Stimulated activated CD8-positive, alpha-beta memory T cell treated with anti-CD3 and anti-CD28 coated beads, Interleukin-7, amount 100 ng/mL, for 4 hours (primary cell): Measurements from ENCODE around the gene SRGAP2B.
"Not testable (repeated sequence)": the region's sequence is repeated elsewhere in the genome, so short reads cannot be mapped to it uniquely, and the experiment has no call there.

Experiments used
- DNase-seq, 2 donors: peaks; one replicate each; pipeline ENCODE4 v3.0.0-alpha.2; 2020; ENCODE audit warnings: low read depth in 2 of 2

SRGAP2B gene

DNA sequence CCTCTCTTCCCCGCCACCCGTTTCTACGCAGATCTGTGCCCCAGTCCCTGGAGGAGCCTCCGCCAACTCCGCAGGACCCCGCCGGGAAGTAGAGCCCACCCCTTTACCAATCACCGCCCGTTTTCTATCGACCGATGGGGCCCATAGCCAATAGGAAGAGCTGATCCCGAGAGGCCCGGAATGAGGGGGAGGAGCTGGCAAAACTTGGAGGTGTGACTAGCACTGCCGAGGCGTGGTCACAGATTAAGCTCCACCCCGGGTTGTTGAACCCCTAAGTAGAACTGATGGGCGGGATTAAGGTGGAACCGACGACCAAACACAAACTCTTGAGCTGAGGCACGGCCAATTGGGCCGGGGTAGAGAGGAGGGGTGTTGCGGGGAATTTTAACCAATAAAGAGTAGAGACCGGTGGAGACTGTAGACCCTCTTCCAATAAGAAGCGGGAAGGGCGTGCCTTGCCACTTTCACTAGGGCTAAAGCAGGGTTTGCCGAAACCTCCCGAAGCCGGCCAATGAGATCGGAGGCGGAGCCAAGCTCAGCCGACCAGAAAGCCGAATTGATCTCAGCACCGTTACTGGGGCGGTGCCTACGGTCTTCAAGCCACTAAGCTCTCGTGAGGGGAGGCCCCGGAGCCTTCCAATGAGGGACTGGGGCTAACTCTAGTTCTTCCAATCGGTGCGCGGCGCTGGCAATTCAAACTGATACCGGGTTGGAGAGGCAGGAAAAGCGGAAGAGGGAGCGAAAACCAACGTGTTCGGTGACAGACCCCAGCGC is at the start of gene SRGAP2B, which contains the start of gene FAM72D:
SRGAP2B (minus strand) TSS at position 45 of the 774 bp plus-strand sequence. CDS start 2,427 bp downstream, outside the sequence.
FAM72D (plus strand) TSS at position 691 of the 774 bp plus-strand sequence. CDS start 874 bp downstream, outside the sequence.
- not testable (repeated sequence) for DNase-seq

DNA sequence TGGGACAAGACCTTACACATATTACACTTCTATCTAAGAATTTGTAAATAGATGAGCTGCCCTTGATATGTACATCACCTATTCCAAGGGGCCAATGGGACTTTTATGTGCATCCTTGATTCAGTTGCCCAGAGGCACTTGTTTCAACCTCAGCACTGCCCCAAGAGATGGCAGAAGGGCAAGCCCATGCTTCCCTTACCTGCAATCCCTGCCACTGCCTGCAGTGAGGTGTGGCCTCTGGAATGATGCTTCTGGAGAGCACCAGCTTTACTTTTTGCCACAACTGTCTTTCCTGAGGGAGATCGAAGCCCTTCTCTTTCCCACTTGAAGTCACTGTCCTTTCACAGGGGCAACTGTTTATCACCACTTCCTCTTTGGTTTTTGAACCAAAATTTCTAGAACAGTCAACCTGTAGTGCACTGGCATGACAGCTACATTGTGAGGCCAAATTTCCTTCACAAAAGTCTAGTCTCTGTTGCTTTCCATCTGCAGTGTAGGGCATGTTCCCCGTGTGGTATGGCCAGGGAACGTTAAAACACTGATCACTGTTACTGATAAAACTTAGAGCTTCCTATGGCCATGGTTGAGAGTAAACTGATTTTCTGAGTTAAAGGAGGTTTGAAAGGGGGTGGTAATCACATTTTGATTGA is 49.3 kb upstream of the SRGAP2B start:
- DNase-seq: not testable (repeated sequence)

DNA sequence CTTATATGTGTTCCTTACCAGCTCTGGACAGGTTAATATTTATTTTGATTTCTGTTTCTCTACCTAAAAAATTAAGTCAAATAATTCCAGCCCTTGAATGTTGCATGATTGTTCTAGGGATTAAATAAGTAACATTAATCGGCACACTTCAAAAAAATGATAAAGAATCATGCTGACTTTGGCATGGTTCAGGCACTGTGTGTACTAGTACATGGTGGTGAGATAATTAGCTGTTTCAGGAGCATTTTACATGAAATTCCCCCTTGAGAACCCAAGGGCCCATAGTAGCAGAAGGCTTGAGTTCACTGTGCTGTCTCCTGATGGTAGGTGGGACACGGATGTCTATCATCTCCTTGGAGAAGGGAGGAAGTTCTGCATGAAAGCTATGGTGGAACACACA is 45.4 kb upstream of the SRGAP2B start:
- not testable (repeated sequence) for DNase-seq

DNA sequence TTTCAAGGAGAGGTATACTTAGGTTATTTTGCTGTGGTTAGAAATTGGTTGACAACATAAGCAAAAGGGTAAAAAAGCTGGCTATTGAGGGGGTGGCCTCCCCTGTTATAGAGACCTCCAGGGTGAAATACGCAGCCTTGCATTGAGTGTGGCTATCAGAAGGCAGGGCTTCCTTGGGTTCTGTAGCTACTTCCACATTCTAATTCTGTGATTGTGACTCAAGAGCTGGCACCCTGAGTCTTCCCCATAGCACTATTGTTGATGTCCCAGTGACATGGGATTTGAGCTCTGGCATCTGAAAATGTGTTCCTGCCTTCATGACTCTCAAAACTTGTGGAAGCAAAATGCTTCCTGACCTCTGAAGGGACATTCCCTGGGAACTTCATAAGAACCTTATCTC is 39.3 kb upstream of the SRGAP2B start:
- not testable (repeated sequence) for DNase-seq

DNA sequence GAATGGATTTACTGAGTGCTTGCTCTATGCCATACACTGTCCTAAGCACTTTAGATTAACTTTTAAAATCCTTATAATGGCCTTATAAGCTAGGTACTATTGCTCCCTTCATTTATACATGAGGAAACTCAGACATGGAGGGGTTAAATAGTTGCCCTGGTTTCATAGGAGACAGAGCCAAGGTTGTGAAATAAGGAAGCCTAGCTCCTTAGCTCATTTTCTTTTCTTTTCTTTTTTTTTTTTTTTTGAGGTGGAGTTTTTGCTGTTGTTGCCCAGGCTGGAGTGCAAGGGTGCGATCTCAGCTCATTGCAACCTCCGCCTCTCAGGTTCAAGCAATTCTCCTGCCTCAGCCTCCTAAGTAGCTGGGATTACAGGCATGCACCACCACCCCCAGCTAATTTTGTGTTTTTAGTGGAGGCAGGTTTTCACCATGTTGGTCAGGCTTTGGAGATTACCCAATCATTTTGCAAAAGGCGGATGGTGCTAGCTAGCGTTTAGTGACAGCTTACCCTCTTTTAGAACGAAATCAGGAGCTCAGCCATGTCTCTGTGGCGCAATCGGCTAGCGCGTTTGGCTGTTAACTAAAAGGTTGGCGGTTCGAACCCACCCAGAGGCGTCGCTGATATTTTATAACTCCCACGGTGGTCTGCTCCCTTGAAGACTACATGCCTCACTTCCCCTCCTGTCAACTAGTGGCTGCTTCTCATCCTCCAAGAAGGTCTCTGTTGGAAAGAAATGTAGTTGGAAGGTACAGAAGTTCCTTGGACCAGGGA is 33.8 kb upstream of the SRGAP2B start:
- not testable (repeated sequence) for DNase-seq

DNA sequence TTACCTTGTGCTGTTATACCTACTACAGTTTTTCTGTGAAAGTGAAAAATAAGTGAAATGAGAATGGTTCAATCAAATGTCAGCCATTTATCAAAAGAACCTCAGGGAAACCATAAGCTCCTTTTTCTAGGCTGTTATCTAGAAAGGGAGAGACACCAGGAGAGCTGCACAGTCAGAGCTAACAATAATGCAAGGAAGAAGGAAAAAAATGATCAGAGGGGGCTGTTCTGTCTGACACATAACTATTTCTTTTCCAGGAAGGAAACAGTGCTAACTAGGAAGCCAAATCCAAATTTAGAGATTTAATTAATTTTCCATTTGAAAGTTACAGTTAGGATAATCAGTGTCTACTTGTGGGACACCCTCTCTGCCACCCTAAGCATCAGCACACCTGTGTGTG is 32.0 kb upstream of the SRGAP2B start:
- not testable (repeated sequence) for DNase-seq

DNA sequence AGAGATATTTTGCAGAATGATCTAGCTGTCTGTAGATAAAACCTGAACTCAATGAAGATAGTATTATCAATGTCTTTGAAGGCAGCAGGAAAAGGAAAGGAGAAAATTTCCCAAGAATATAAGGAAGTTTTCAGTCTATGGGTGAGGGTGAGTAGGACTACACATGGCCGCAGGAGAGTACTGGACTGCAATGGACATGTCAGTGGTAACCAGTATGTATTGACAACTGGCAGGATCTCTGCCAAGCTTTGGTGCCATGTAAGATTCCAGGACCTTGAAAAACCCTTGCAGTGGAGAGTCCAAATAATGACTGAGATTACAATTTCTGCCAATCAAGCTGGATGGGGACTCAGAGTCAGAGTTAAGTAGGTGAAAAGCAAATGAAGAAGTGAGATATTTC is 30.0 kb upstream of the SRGAP2B start:
- DNase-seq: not testable (repeated sequence)

DNA sequence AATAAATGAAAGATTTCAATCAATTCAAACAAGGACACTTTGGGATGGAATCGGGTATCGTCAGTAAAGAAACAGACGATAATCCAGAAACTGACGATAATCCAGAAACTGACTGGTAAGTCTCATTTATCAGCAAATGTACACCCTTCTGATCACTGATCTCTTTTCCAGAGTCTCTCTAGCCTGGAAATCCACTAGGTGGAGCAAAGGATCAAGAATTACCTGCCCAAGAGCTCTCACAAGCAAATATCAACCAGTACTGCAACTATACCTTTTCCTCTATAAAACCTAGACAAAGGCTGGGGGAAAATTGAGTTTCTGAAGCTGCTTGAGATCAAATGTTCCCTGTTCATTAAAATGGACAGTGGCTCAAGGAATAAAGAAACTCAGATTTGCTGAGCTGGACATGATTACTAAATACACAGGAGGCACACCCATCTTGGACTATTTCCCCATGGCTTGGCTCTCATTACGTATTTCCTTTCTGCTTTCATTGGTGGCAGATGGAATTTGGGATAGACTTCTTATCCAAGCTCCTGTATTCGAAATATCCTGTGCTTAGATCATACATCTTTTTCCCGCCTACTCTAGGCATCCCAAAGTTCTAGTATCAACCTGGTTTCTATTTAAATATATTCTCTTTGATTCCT is 29.0 kb upstream of the SRGAP2B start:
- DNase-seq: not testable (repeated sequence)

DNA sequence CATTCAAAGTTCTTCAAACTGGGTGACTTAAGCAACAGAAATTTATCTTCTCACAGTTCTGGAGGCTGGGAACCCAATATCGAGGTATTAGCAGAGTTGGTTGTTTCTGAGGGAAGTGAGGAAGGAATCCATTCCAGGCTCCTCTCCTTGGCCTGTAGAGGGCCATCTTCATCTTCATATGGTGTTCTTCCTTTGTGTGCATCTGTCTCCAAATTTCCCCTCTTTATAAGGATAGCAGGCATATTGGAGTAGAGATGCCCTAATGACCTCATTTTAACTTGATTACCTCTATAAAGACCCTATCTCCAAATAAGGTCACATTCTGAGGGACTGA is 27.9 kb upstream of the SRGAP2B start:
- not testable (repeated sequence) for DNase-seq

DNA sequence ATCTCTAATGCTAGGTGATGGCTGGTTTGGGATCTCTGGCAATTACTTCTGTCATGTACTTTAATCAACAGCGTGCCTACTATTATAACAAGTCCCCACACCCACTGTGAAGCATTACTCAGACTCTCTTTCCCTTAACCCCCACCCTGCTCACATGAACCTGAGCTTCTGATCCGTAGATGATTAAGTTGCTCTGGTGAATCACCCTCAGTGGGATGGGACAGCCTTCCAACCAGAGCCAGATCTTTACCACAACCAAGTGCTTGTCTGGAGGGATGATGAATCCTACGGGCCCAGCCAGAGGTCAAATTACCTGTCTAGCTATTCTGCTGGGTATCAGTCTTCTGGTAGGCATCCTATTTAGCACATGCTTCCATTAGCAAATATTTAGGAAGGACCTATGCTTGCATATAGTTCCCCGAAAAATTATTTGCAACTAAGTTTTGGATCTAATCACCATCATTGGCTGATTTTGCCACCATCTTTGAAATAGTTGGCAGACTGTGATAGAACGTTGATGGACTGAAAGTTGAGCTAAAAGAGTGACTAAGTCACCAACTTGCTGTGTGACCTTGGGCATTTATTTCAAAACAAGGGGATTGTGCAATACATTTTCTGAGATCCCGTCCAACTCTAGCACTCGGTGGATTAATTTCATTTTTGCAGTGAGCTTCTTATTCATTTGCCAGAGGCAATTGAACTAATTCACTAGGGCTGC is 27.4 kb upstream of the SRGAP2B start:
- not testable (repeated sequence) for DNase-seq

DNA sequence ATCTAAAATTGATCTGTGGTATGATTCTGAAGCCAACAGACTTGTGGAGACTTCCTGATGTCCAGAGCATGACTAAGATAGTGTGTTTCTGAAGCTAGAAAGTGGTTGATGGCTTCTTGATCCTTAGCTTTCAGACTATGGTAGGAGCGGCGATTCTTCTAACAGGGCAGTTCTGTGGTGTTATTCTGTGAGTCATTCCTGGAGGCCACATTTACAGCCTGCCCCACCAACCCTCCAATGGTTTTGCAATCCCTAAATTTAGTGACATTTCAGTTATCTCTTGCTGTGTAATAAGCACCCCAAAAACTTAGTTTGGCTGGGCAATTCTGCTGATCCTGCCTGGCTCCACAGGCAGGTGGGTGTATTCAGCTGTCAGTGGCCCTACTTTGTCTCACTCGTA is 24.7 kb upstream of the SRGAP2B start:
- not testable (repeated sequence) for DNase-seq

DNA sequence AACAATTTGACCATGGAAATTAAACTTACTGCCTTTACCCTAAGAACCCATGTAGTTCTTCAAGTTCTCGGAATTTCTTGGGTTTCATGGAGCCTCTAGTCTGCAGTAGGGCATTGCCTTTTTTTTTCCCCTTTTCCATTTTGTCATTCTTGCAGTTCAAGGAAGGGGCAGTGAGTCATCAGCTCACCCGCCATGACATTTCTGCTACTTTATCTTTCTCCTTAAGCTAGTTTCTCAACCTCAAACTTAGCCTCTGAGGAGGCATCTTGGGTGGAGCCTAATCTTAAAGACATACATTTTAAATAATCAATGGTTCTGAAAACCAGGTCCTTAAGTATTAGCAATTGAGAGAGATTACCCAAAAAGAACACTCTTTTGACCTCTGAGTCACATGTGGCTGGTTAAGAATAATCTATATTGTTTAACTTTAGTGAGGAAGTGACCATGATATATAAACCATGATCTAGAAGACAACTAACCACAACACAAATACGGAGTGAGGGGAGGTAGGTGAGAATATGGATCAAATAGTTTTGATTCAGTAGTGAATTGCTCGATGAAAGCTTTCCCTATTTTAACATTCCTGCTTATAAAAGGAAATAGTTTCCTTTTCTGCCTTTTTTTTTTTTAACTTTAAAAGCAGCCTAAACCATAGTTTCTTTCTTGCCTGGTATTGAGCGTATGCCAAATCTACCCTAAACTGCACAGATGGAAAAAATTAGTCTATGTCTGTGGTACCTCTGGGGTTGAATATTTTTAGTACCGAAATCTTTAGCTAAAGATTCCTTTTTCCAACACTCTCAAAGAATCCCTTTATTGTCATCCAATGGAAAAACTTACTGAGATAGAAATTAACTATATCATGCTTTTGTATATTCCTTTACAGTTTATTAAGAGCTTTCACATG is 20.7 kb upstream of the SRGAP2B start:
- not testable (repeated sequence) for DNase-seq

DNA sequence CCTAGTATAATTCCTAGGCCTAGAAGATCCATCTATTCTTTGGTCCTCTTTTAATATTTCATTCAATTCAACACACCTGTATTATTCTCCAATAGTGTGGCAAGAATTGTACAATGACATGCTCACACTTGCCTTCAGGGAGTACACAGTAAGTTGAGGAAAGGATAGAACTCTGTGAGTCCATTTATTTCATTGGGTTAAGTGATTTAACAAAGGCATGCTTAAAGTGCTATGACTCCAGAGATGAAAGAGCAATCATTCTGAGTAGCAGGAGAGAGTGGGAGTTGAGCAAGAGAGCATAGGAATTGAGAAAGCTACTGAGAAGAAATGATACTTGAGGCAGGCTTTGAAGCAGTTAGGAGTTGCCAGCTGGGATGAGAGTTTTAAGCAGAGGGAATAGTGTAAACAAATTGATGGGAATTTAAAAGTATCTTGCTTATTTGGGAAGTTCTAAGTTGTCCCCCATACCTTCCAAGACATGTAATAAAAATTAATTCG is 19.5 kb upstream of the SRGAP2B start:
- DNase-seq: not testable (repeated sequence)

DNA sequence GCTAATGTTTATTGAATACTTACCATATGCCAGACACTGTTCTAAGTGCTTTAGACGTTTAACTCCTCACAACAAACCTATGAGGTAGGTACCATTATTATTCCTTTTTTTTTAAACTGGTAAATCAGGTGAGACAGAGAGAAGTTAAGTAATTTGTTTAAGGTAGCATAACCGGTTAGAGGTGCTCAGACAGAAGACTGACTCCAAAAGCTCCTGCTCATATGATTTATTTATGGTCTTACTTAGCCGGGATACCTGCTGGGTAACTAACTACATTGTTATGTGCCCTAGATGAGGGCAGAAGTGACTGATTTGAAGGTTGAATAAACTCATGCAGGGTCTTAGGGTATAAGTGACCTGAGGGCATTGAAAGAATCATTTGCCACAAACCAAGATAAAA is 17.6 kb upstream of the SRGAP2B start:
- not testable (repeated sequence) for DNase-seq

DNA sequence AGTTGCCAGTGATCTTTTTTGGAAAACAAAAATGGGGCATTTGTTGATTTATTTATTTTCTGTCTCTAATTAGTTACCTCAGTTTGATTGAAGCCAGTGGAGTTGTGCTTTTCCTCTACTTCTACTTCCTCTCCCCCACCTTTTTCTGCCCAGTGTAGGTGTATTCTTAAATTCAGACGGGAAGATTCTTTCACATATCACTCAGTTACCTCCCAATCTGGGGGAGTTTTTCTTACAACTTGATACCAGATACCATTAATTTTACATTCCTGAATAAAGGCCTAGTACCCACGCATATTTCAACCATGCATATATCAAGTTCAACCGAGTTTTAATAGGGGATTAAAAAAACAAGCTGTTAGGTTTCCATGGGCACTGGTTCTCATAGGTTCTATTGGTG is 16.5 kb upstream of the SRGAP2B start:
- DNase-seq: not testable (repeated sequence)

DNA sequence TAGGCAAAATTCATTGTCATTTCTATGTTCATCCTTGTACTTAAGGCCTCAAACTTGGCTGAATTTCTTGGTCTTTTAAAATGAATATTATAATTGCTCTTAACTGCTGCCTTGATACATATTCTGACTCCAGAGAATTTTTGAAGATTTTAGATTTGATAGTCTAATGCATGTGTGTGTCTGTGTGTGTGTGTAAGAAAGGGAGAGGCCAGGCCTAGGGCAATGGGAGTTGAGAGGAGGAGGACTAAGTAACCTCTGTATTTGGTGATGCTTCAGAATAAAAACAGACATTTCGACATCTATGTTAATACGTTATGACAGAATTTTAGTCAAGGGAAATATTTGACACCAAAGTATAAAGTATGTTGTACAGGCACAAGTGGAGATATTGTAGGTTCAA is 8.2 kb upstream of the SRGAP2B start:
- not testable (repeated sequence) for DNase-seq

DNA sequence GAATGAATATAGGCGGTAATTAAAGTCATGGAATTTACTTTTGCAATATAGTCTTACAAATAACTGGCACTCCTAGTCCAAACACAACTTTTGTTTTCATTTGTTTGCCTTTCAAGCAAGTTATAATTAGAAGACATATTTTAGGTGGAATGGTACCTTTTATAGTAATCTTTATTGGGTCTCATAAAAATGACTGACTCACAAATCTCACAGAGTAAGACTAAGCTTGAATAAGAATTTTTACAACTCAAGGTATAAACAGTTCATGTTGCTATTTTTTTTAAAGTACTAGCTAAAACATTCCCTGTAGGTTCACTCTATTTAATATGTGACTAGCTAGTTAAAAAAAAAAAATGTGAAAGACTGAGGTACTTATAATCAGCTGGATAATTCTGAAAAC is 6.6 kb upstream of the SRGAP2B start:
- DNase-seq: not testable (repeated sequence)

DNA sequence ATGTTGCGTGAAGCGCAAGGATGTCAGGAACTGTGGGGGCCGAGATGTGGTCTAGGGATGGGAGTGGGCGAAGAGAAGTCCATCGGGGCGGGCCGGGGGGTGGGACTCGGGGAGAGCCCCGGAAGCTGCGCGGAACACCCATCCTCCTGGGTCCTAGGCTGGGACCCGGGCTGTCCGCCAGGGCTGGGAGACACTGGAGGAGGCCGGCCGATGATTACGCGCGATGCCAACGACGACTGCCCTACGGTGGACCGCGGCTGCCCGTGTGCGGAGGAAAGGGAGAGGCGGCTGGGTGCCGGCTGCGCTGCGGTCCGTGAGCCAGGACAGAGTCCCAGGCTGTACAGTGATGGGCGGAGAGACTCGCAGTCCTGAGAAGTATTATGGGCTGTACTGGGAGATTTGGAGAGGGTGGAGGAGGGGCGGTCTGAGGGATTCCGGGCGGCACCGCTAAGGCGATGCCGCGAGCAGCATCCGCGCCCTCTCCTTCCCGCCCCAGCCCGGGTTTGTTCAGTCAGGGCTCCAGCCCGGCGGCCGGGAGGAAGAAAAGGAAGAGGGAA is 395 bp downstream of the SRGAP2B start:
- DNase-seq: not testable (repeated sequence)

DNA sequence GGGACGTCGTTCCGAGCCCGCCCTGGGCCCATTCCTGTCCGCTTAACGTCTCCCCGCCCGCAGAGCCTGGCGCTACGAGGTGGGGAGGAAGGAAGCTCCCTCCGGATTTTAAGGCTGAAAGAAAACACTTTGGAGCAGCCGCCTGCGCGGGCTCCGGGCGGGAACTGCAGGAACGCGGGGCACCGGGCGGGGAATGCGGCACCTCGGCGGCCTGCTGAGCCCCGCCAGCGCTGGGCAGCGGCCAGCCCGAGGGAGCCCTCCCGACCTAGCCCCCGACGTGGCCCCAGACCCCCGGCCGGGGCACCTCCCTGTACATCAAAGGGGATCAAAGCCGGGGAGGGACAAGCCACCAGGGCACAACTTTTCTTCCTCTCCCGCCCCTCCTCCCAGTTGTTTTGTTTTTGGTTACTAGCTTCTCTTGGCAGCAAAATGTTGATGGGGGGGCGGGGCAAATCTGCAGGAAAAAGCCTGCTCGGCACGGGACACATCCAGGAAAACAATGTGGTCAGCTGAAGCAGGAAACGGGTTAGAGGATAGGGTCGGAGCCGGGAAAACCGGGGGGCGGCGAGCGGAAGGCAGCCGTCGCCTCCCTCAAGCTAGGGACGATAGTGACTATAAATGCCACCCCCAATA is 1.5 kb downstream of the SRGAP2B start:
- DNase-seq: not testable (repeated sequence)
